Smooth muscle cell (in vitro differentiated cells): ENCODE results near the gene PARK7. TPM values are rescaled to one million over a fixed set of nuclear protein-coding genes. Genes with fewer than 3 reads are reported as not detected.
A peak's percentile ranks its signal among the peaks of the same experiment; 100 is the strongest.

Experiments
- DNase-seq: peaks from one replicate; lab custom pipeline; 2025; ENCODE audit not compliant: unreplicated experiment; lab: John Stamatoyannopoulos, UW
- H2AFZ ChIP-seq: fragments of 200-600 bp; sonication (generic); 2 replicates; pipeline ENCODE4 v1.6.0; 2016; ENCODE audit warnings: antibody characterized with exemption, low read depth, mild to moderate bottlenecking
- H3F3A ChIP-seq: fragments of 200-600 bp; sonication (generic); 2 replicates; pipeline ENCODE4 v1.6.0; 2017; ENCODE audit warnings: antibody characterized with exemption, low read depth
- H3K27ac ChIP-seq: fragments of 200-600 bp; sonication (generic); 2 replicates; pipeline ENCODE4 v1.5.1; 2016; ENCODE audit warnings: low read depth, mild to moderate bottlenecking
- H3K27me3 ChIP-seq: fragments of 200-600 bp; sonication (generic); 2 replicates; pipeline ENCODE4 v1.6.1; 2016; ENCODE audit warnings: low read depth, mild to moderate bottlenecking
- H3K36me3 ChIP-seq: fragments of 200-600 bp; sonication (generic); 2 replicates; pipeline ENCODE4 v1.5.1; 2016; ENCODE audit warnings: low read depth
- H3K4me1 ChIP-seq: fragments of 200-600 bp; sonication (generic); 2 replicates; pipeline ENCODE4 v1.5.1; 2016; ENCODE audit warnings: low read depth
- H3K4me2 ChIP-seq: fragments of 200-600 bp; sonication (generic); 2 replicates; pipeline ENCODE4 v1.6.0; 2016; ENCODE audit warnings: mild to moderate bottlenecking
- H3K4me3 ChIP-seq: fragments of 200-600 bp; sonication (generic); 2 replicates; pipeline ENCODE4 v1.5.1; 2016; ENCODE audit warnings: mild to moderate bottlenecking
- H3K79me2 ChIP-seq: fragments of 200-600 bp; sonication (generic); 2 replicates; pipeline ENCODE4 v1.6.0; 2016; ENCODE audit warnings: low read depth, mild to moderate bottlenecking
- H3K9ac ChIP-seq: fragments of 200-600 bp; sonication (generic); 2 replicates; pipeline ENCODE4 v1.6.0; 2016; ENCODE audit warnings: low read depth
- H3K9me3 ChIP-seq: fragments of 200-600 bp; sonication (generic); replicated peaks from 2 replicates; pipeline ENCODE4 v1.5.1; 2016; ENCODE audit warnings: low read depth
- H4K20me1 ChIP-seq: fragments of 200-600 bp; sonication (generic); 2 replicates; pipeline ENCODE4 v1.6.0; 2016; ENCODE audit warnings: low read depth
- CTCF ChIP-seq: fragments of 200-600 bp; sonication (generic); IDR thresholded peaks from 2 replicates; pipeline ENCODE4 v1.5.1; 2017; ENCODE audit warnings: borderline replicate concordance, mild to moderate bottlenecking, antibody characterized with exemption; ENCODE audit not compliant: insufficient read depth, poor library complexity, severe bottlenecking
- WGBS: methylation state at CpG from one replicate; pipeline ENCODE4 v1.1.7; 2016; ENCODE audit warnings: low lambda C conversion rate; 5-methylcytosine and 5-hydroxymethylcytosine counted together
- polyA plus RNA-seq: library from polyadenylated mRNA; unstranded; fragments of >200 nt; fragmentation: Nextera tagmentation; extraction: Ambion mirVana; gene quantifications from 2 replicates; pipeline ENCODE4 v1.2.1, GENCODE V29; 2016
- total RNA-seq: library from RNA; depleted of rRNA; stranded (reverse); fragments of >200 nt; gene quantifications from 2 replicates; pipeline ENCODE4 v1.2.3, GENCODE V29; 2014

The PARK7 gene
- total and polyA plus RNA-seq, 2 experiments from 2014 or later = 179 to 461 TPM

- no peak for DNase-seq
- H3K9ac ChIP-seq = peak overlapping the region; percentile 13
- peaks cover 93% of the 10 kb centered on the region for H4K20me1 ChIP-seq
- no peaks in the 10 kb centered on the region for H3K27me3 ChIP-seq
- 54% methylated on average over 6 of the region's 6 CpGs for WGBS
- no peaks in the 10 kb centered on the region for H3K9me3 ChIP-seq
- peaks cover 82% of the 10 kb centered on the region for H3K4me1 ChIP-seq
- H3K79me2 ChIP-seq = peaks cover 93% of the 10 kb centered on the region
- peaks cover 31% of the 10 kb centered on the region for H3F3A ChIP-seq
- peak overlapping the region; percentile 89 for H3K4me3 ChIP-seq
- peak overlapping the region; percentile 93 for H3K27ac ChIP-seq
- no peaks in the 10 kb centered on the region for H3K36me3 ChIP-seq
- TF ChIP-seq CTCF = no peak
- H3K4me2 ChIP-seq = peak overlapping the region; percentile 94
- H2AFZ ChIP-seq = no peak overlapping the region
Measured at GRCh38 chr1:8021676-8022266, 60.3 kb downstream of the PARK7 start.

GRCh38 chr1:8022395-8023286 lies 61.1 kb downstream of the PARK7 start:
- peak overlapping the region; percentile 89 for H3K4me3 ChIP-seq
- no peaks in the 10 kb centered on the region for H3K36me3 ChIP-seq
- no peak for TF ChIP-seq CTCF
- no peaks in the 10 kb centered on the region for H3K27me3 ChIP-seq
- peaks cover 84% of the 10 kb centered on the region for H4K20me1 ChIP-seq
- H3K79me2 ChIP-seq = peaks cover 84% of the 10 kb centered on the region
- H3K4me1 ChIP-seq = peaks cover 82% of the 10 kb centered on the region
- H2AFZ ChIP-seq = no peak overlapping the region
- peaks cover 36% of the 10 kb centered on the region for H3F3A ChIP-seq
- no peaks in the 10 kb centered on the region for H3K9me3 ChIP-seq
- peak overlapping the region; percentile 93 for H3K27ac ChIP-seq
- 77% methylated on average over 3 of the region's 3 CpGs for WGBS
- peak overlapping the region; percentile 90 for H3K9ac ChIP-seq
- H3K4me2 ChIP-seq = peak overlapping the region; percentile 94
- DNase-seq = no peak

GRCh38 chr1:8023287-8023994 lies 61.9 kb downstream of the PARK7 start:
- no peak for TF ChIP-seq CTCF
- 46% methylated on average over 10 of the region's 10 CpGs for WGBS
- Histone ChIP-seq H3K36me3 (no peaks in the 10 kb centered on the region), H3K27ac (peak overlapping the region; percentile 93), H3K9me3 (no peaks in the 10 kb centered on the region), H3K79me2 (peaks cover 76% of the 10 kb centered on the region), H3K9ac (peak overlapping the region; percentile 90), H3K4me3 (peak overlapping the region; percentile 89), H3K4me1 (peaks cover 80% of the 10 kb centered on the region), H3K27me3 (no peaks in the 10 kb centered on the region), H4K20me1 (peaks cover 76% of the 10 kb centered on the region), H3F3A (peaks cover 36% of the 10 kb centered on the region), H3K4me2 (peak overlapping the region; percentile 94), H2AFZ (no peak overlapping the region)
- no peak for DNase-seq
